Stimulated activated naive CD8-positive, alpha-beta T cell treated with anti-CD3 and anti-CD28 coated beads, Interleukin-15, Interleukin-2, amounts not matched to agents 100 U/mL and 50 U/mL, for 24 hours (primary cell): ENCODE measurements around the gene MT1H.
"Not testable (repeated sequence)": the region's sequence is repeated elsewhere in the genome, so short reads cannot be mapped to it uniquely, and the experiment has no call there.

Experiments
- ATAC-seq: fragments of 150-1000 bp; cut with Tn5 transposase; one replicate; pipeline ENCODE4 v1.10.0; 2021
- DNase-seq: peaks from one replicate; pipeline ENCODE4 v3.0.0; 2021

The MT1H gene

DNA sequence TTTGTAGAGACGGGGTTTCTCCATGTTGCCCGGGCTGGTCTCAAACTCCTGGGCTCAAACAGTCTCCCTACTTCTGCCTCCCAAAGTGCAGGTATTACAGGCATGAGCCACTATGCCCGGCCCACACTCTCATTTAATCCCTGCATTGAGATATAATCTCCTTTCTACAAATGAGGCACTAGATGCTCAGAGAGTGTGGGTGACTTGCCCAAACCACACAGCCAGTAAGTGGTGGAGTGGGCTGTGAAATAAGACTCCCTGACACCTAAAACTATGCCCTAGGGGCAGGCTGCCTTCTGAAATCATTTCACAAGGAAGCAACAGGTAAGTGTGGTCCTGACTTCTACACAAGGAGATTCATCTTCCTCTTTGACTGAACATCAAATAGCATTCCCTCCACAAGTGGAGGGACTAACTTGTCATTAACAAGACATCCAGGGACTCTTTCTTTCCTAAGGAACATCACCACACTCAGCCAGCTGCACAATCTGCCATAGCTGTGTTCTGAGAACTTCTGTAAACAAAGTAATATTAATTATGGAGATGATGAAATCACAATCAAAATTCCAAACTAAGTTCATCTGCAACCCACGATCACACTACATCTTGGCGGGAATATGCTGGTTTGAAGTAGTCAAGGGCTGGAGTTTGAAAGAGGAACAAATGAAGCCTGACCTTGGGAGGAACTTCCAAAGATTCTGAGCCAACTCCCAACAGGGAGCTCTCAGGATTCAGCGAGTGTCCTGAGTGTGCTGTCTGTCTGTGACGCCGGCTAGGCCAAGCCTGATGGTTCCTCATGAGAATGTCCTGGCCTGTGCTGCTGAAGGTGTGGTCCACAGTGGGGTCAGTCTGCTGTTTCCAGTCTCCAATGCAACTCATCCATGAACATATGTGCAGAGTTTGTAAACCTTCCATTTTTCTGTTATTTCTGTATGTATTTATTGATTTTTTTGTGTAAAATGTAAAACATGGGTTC lies 4.0 kb upstream of the MT1H start:
- ATAC-seq, DNase-seq: not testable (repeated sequence)

DNA sequence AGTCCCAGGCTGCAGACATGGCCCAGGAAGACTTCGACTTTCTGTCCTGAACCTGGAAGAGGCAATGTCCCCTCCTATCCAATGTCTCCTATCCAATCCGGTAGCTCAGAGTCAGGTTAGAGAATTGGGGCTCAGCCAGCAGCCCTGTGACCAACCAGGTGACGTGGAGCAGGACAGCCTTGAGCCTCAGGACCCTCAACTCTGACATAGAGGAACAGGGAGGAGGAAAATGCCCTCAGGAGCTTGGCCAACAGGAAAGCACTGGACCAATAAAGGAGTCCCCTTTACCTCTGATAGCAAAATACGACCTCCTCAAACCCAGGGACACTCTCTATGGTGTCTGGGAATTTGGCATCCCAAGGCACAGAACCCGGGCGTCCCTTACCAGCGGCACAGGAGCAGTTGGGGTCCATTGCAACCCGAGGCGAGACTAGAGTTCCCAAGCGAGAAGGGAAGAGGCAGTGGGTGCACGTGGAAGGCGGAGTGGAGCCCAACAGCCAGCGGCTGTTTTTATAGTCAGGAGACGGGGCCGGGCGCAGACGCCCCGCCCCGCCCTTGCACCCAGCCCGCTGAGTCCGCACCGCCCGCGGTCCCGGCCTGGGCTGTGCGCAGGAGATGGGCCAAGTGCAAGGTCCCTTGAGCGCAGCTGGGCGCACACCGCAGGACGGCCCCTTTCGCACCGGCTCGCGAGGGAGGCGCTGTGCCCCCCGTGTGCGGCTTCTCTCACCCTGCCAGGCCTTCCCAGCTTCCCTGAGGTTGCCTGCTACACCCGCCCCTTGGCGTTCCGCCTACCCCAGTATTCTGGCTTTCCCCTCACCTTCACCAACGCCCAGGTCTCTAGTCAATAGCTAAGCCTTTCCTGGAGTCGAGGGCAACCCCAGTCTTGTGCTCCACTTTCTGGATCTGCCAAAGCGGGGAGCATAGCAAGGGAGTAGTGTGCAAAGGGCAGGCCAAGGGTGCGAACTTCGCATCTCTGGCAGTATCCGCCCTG lies 1.7 kb upstream of the MT1H start, which contains the start of gene MT1G:
MT1G (minus strand) TSS at position 485 of the 991 bp plus-strand sequence; CDS start at position 413, 72 bp downstream.
- peak; percentile 30 for DNase-seq
- ATAC-seq, result peak; percentile 57

DNA sequence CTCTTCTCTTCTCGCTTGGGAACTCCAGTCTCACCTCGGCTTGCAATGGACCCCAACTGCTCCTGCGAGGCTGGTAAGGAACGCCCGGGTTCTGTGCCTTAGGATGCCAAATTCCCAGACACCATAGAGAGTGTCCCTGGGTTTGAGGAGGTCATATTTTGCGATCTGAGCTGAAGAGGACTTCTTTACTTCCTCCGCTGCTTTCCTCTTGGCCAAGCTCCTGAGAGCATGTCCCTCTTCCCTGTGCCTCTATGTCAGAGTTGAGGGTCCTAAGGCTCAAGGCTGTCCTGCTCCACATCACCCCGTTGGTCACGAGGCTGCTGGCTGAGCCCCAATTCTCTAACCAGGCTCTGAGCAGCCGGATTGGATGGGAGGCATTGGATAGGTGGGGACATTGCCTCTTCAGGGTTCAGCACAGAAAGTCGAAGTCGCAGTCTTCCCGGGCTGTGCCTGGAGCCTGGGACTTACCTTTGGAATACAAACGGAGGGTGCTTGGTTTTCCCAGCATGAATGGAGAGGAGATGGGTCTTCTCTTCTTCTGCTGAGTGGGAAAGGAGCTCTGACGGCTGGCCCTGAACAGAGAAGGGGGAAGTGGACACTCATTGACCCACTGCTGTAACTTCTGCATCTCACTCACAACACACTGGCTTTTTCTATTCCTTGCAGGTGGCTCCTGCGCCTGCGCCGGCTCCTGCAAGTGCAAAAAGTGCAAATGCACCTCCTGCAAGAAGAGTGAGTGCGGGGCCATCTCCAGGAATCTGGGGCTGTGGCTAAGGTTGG lies 416 bp downstream of the MT1H start:
- no peak for ATAC-seq
- no peak for DNase-seq

DNA sequence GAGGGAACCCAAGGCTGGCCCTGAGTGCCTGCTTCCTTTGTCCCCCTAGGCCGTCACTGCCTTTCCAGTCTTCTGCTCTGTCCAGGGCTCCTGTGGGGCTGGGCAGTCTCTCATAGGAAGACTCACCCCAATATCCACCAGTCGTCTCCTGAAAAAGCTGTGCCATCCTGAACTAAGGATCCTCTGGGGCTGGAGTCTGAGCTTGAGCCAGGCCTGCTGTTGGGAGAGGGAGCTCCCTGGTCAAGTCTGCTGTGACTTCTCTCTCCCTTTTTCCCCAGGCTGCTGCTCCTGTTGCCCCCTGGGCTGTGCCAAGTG lies 963 bp downstream of the MT1H start:
- ATAC-seq (no peak), DNase-seq (no peak)

DNA sequence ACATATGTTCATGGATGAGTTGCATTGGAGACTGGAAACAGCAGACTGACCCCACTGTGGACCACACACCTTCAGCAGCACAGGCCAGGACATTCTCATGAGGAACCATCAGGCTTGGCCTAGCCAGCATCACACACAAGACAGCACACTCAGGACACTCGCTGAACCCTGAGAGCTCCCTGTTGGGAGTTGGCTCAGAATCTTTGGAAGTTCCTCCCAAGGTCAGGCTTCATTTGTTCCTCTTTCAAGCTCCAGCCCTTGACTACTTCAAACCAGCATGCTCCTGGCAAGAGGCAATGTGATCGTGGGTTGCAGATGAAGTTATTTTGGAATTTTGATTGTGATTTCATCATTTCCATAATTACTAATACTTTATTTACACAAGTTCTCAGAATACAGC lies 2.1 kb downstream of the MT1H start:
- not testable (repeated sequence) for DNase-seq, ATAC-seq

DNA sequence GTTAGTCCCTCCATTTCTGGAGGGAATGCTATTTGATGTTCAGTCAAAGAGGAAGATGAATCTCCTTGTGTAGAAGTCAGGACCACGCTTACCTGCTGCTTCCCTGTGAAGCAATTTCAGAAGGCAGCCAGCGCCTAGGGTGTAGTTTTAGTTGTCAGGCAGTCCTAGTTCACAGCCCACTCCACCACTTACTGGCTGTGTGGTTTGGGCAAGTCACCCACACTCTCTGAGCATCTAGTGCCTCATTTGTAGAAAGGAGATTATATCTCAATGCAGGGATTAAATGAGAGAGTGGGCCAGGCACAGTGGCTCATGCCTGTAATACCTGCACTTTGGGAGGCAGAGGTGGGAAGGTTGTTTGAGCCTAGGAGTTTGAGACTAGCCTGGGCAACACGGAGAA lies 2.6 kb downstream of the MT1H start:
- DNase-seq, ATAC-seq: not testable (repeated sequence)

DNA sequence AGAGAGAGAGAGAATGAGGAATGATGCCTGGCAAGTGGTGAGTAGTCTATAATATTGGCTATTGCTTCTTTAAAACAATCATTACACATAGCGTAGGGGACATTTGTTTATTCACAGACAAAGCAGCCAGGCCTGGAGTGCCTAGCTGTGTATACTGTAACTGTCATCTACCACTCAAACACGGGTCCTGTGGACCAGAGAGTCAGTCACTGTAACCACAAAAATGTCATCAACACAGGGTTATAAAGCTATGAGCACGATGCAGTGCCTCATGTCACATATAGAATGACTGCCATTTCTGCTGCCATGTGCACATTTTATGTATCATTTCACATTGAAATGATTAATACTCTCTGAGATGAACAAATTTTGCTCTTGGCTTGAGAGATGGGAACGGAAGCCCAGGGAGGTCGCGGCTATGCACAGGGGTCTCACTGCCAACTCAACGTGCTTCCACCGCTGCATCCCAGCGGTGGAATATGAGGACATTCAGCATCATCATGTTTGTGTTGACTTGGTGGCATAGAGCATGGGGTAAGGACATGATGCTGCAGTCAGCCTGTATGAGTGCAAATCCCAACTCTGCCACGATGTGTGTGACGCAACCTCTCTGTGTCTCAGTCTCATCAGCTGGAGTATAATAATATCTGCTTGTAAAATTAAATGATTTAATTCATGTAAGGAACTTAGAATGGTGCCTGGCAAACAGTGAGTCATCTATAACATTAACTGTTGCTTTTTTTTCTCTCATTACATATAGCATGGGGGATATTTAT lies 3.3 kb downstream of the MT1H start:
- DNase-seq, result no peak
- no peak for ATAC-seq

DNA sequence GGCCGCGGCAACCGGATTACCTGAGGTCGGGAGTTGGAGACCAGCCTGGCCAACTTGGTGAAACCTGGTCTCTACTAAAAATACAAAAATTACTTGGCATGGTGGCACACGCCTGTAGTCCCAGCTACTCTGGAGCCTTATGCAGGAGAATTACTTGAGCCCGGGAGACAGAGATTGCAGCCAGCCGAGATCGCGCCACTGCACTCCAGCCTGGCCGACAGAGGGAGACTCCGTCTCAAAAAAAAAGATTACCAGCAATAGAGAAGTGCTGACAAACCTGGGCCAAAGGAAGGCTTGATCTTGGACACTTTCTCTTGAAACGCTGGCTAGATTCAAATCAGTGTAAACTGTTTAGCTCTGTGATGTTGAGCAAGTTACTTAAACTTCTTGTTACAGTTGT lies 4.3 kb downstream of the MT1H start:
- ATAC-seq, result no peak
- no peak for DNase-seq

DNA sequence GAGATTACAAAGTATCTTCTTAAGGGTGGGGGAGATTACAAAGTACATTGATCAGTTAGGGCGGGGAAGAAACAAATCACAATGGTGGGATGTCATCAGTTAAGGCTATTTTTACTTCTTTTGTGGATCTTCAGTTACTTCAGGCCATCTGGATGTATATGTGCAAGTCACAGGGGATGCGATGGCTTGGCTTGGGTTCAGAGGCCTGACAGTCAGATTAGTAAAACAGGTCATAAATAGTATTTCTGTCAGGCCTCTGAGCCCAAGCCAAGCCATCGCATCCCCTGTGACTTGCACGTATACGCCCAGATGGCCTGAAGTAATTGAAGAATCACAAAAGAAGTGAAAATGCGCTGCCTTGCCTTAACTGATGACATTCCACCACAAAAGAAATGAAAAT lies 5.0 kb downstream of the MT1H start:
- DNase-seq, ATAC-seq: not testable (repeated sequence)

DNA sequence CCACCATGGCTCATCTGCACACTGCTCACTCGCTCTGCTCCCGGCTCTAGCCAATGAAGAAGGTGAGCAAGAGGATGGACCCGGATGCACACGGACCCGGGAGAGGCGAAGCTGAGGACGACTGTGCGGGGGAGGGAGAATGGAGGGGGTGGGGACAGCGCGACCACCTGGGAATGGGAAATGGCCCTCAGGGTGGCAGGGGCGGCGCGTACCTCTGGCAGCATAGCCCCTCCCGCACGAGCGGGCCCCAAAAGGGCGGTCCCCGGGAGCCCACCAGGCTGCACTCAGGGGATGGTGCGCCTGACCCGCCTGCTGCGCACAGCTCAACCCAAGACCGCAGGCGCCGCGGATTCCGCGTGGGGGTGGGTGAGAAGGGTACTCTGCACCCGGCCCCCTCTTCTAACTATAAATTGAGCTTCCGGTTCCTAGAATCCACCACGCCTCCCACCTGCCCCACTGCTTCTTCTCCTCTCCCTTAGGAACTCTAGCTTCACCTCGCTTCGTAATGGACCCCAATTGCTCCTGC lies 6.1 kb downstream of the MT1H start:
- DNase-seq, result peak; percentile 59

DNA sequence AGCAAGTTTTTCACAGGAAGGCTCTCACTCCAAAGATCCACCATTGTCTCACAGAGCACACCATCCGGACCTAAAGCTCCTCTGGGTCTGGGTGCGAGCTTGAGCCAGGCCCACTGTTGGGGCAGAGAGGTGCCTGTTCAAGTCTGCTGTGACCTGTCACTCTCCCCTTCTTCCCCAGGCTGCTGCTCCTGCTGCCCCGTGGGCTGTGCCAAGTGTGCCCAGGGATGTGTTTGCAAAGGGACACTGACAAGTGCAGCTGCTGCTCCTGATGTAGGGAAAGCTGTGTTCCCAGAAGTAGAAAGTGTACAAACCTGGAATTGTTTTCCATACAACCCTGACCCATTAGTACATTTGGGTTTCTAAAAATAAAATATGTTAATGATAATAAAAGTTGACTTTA lies 7.9 kb downstream of the MT1H start:
- DNase-seq, result no peak
- ATAC-seq, result no peak

More for the DNA sequence above, 6.1 kb downstream of the MT1H start:
- peak; percentile 70 for ATAC-seq

DNA sequence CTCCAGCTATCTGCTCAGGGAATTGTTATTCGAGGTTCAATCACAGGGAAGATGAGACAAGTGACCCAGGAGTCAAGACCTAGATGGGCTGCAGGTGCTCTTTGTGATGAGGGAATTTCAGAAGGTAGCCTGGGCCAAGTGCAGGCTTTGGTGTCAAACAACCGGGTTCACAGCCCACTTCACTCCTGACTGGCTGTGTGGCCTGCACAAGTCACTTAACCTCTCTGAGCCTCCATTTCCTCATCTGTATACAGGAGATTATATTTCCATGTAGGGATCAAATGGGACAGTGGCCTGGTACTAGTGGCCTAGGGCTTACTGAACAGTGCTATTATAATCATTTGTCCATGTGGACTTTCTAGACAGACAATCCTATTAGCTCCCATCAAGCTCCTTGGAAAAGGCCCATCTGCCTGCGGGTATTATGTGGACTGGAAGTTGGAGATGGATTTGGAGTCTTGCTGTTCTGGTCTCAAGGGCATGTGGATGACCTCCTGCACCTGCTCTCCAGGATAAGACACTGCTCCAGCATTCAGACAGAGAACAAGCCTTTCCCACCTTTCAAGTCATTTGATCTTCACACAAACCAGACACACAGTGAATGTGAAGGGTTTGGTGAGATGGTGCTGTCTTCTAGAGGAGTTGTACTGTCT lies 9.6 kb downstream of the MT1H start:
- no peak for ATAC-seq
- DNase-seq, result no peak

DNA sequence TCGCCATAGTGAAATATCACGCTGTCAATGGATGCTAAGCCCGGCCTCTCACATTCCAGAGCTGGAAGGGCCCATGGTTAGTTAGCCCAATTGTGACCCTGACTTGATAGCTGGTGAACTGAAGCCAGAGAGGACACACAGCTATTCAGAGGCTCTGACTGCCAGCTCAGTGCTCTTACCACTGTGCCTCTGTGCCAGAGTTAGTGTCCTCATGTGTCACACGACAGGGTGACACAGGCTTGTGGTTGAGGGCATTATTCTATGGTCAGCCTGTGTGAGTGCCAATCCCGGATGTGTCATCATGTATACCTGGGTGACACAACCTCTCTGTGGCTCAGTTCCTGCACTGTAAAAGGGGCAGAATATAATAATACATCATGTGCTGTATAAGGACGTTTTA lies 10.2 kb downstream of the MT1H start:
- DNase-seq (no peak), ATAC-seq (peak; percentile 47)

DNA sequence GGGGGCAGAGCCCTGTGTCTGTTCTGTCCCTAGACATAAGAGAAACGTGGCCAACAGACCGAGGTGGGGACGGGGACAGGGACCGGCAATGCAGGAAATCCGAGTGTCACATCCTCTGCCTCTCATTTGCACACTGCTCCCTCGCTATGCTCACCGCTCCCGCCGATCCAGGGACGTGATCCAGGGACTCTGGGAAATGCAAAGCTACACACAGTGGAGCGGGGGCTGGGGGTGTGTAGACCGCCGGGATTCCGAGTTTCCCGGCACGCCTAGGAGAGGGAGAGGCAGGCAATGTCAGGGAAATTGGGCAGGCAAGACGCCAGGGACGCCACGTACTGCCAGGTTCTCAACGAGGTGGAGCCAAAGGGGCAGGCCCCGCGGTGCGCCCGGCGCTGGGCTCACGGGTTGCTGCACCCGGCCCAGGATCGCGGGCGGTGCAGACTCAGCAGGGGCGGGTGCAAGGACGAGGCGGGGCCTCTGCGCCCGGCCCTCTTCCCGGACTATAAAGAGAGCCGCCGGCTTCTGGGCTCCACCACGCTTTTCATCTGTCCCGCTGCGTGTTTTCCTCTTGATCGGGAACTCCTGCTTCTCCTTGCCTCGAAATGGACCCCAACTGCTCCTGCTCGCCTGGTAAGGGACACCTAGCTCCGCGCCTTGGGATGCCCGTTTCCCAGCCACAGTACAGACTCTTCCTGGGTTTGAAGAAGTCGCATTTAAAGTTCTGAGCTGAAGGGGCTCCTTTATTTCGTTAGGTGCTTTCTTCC lies 12.5 kb downstream of the MT1H start, which contains the start of gene MT1X:
MT1X (plus strand) TSS at position 532 of the 764 bp plus-strand sequence; CDS start at position 603, 71 bp downstream.
- ATAC-seq (peak; percentile 98), DNase-seq (peak; percentile 89)

DNA sequence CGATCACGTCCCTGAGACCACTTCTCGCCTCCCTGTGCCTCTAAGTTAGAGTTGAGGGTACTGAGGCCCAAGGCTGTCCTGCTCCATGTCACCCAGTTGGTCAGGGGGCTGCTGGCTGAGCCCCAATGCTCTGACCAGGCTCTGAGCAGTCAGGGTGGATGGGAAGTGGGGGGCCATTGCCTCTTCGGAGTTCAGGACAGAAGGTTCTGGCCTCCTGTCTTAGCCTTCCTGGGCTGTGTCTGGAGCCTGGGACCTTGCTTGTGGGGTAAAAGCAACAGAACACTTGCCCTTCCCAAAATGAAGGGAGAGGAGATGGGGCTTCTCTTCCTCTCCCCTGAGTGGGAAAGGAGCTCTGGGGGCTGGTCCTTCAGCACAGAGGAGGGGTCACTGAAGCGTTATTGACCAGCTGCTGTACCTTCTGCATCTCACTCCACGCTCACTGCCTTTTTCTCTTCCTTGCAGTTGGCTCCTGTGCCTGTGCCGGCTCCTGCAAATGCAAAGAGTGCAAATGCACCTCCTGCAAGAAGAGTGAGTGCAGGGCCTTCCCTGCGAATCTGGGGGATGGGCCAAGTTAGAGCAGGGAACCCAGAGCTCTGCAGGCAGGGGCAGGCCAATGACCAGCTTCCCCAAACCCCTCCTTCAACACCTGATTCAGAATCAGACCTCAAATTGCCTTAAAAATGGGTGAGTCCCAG lies 13.2 kb downstream of the MT1H start:
- ATAC-seq (no peak), DNase-seq (no peak)

DNA sequence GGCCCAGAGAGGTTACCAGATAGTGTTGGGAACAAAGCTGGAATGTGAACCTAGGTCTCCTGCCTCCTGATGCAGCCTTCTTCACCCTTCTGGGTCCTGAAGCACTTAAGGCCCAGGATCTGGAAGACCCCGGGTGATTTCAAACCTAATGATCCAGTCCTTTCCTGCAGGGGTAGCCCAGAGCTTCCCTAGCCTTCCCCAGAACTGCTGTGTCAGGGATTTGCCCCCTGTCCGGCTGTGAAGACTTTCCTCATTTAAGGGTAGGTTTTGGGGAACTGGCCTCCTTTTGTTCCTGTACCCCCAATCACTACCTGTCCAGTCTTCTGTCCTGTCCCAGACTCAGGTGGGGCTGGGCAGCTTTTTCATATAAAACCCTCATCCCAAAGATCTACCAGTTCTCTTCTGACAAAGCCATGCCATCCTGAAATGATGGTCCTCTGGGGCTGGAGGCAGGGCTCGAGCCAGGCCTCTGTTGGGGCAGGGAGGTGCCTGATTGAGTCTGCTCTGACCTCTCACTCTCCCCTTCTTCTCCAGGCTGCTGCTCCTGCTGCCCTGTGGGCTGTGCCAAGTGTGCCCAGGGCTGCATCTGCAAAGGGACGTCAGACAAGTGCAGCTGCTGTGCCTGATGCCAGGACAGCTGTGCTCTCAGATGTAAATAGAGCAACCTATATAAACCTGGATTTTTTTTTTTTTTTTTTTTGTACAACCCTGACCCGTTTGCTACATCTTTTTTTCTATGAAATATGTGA lies 14.0 kb downstream of the MT1H start:
- ATAC-seq, result no peak
- DNase-seq, result no peak

DNA sequence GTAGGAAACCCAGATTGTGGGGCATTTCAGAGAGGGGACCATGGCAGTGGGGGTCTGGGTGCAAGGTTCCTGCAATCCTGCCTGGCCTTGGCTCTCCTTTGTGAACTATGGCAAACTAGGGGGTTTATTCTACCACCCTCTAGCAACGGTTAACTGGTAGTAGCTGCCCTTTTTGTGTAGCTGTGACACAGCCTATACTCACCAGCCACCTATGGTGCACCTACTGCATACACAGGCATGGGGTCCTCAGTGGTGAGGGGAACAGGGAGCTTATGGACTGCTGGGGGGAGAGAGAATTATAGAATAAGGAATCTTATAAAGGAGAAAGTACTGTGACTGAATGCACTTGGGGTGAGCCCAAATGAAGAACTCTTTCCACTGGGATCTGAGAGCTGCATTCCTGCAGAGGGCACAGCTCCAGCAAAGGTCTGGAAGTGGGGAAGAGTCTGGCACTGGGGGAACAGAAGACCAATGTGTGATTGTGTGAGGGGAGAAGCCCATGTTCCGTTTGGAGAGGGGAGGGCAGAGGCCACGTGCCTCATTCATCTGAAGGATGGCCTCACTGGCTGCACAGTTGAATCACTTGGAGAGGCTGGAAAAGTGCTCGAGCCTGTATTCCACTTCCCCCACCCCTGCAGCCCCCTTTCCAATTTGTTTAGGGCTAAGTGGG lies 14.8 kb downstream of the MT1H start:
- DNase-seq, result no peak
- ATAC-seq, result no peak
